ENCODE results near the gene CNTN4. TPM values are rescaled to one million over a fixed set of nuclear protein-coding genes. Genes with fewer than 3 reads are reported as not detected.

The CNTN4 gene
- total RNA-seq, 1 donor from 2014 or later = 1.6 TPM

DNA sequence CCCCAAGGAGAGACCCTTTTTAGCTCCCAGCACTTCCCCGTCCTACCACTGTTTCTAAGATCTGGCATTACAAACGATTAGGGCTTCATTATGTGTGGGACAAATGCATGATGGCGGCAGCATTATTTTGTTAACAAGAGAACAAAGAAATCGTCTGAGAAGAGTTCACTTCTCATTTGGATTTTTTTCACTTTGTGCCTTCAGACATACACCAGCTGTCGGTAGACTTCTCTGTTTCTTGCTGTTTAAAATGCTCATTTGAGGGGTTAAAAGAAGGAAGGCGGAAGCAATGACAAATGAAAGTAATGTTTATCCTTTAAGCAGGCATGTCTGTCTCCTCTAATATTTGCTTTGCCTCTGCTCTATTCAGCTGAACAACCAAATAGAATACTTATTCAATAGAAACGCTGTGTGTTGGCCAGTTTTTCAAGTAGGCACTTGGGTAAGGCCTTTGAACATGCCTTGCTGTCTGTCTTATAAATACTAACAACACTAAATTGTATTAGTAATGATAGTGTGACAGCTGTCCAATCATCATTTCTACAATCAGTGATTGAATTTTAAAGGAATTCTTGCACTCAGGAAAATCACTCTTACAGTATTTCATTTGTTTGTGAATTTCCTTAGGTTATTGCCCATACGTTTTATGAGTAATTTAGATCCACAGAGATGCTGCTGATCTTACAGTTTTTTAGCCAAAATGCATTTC is 629.1 kb downstream of the CNTN4 start:
- TF ChIP-seq CTCF (conservative IDR thresholded peaks at IDR 0.05; ENCODE audit: low read depth, low read length) = no peak
- DNase-seq (ENCODE audit: low read depth) = no peak
- H3K4me3 ChIP-seq (ENCODE audit: low read depth, low read length) = no peak overlapping the region

DNA sequence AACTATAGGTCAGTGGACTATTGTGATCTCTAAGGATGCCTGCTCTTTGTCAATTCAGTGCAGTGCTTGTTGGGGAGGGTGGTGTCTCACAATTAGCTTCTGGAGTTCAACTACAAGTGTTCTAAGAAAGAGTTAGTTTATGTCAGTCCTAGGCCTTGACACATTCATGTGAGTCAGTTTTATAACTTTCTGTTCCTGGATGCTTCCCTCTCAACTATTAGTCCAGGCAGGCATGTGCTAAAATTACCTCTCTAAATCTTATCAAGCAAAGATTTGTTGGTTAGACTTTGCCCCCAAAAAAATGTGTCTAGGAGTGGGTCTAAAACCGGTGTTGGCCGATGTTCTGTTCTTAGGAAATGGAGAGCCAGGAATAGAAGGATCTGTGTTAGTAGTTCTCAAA is 633.2 kb downstream of the CNTN4 start:
- DNase-seq (ENCODE audit: low read depth) = no peak
- no peak overlapping the region for H3K4me3 ChIP-seq (ENCODE audit: low read depth, low read length)
- no peak for TF ChIP-seq CTCF (conservative IDR thresholded peaks at IDR 0.05; ENCODE audit: low read depth, low read length)

- H3K4me3 ChIP-seq (ENCODE audit: low read depth, low read length) = no peak overlapping the region
- DNase-seq (ENCODE audit: low read depth) = no peak
- TF ChIP-seq CTCF (conservative IDR thresholded peaks at IDR 0.05; ENCODE audit: low read depth, low read length) = no peak
These were observed 636.8 kb downstream of the CNTN4 start for GRCh38 chr3:2735392-2735894.

DNA sequence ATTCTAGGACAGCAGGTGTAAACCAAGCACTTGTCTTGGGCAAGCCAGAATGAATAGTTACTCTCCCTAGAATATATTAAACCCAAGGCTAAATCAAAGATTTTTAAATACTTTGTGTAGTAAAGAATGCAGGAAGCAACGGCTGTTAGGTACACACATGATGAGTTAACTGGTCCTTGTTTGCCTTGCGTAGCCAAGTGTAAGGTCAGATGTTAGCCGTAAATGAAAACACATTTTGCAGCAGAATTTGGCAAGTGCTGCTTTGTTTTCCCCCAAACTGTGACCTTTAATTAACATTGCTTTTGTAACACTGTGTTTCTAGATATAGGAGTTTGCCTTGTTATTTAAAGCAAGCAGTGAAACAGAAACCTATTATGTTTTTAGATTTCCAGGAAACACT is 642.9 kb downstream of the CNTN4 start:
- no peak overlapping the region for H3K4me3 ChIP-seq (ENCODE audit: low read depth, low read length)
- no peak for DNase-seq (ENCODE audit: low read depth)
- no peak for TF ChIP-seq CTCF (conservative IDR thresholded peaks at IDR 0.05; ENCODE audit: low read depth, low read length)

DNA sequence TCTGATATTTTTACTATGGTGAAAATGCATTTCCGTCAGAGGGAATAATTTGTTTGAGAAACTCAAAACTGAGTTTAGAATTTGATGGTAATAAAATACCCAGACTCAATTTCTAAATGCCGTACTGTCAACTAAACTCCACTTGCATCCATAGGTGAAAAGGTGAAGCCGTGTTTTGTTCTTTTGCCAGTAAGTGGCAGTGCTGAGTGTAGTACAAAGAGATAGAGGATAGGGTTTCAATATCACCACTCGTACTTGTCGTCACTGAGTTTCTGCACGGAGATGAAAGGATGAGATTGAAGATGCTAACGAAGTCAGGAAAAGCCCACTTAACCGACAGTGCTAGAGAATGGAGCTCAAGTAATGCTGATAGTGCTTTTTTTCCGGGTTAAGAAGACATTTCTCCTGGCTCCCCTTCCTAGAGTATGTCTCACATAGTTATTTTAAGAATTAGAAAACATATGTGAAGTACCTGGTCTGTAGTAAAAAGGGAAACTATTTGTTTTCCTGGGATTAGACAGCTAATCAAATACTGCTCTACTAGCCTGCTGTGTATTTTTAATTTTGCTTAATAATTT is 666.4 kb downstream of the CNTN4 start:
- no peak overlapping the region for H3K4me3 ChIP-seq (ENCODE audit: low read depth, low read length)

GRCh38 chr3:2770451-2770850 is 671.8 kb downstream of the CNTN4 start:
- peak; percentile 6 for DNase-seq (ENCODE audit: low read depth)
- no peak overlapping the region for H3K4me3 ChIP-seq (ENCODE audit: low read depth, low read length)
- no peak for TF ChIP-seq CTCF (conservative IDR thresholded peaks at IDR 0.05; ENCODE audit: low read depth, low read length)

More for the DNA sequence above, 666.4 kb downstream of the CNTN4 start:
- peak; percentile 65 for TF ChIP-seq CTCF (conservative IDR thresholded peaks at IDR 0.05; ENCODE audit: low read depth, low read length)
- peak; percentile 12 for DNase-seq (ENCODE audit: low read depth)

Measured in epithelial cell of proximal tubule (primary cell).